Measurements from ENCODE around the gene DGKG.

DGKG gene

DNA sequence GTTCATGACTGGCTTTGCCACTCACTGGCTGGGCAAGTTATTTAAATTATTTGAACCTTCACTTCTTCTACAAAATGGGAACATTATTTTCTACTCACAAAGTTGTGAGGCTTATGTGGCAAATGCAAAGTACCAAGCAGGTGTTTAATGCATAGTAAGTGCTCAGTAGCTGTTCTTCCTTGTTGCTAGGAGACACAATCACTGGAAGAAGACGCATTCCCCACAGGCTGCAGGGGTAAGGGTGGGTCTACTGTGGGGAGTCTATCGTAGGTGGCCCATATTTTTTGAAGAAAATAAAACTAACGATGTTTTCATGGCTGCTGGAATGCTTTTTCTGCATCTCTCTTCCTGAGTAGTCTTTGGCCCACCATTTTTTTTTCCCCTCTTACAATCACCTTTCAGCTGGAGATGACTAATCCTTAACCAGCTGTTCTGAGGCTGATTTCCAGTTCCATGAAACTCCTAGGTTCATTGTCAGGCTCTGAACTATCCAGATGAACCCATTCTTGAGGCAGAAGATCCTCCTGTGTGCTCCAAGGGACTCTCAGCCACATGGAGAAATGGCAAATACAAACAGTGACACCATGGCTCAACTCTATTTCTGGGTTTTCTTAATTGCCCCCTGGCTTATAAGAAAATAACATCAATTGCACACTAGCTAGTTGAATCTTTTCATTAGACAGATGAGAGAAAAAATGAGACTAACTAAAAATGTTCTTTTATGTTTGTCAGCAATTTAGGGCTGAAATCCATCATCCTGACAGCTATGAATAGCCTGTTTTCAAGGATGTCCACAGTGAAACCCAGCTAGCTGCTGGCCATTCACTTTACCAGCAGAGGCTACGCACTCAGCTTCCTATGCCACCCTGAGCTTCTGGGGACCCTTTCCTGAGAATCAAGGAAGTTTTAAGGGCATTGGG lies 144.9 kb downstream of the DGKG start:
- peak overlapping the region; percentile 54 for H3K27ac Mint-ChIP-seq
- no peaks in the 10 kb centered on the region for H3K9me3 Mint-ChIP-seq
- H3K4me3 Mint-ChIP-seq: no peak overlapping the region
- peaks cover 27% of the 10 kb centered on the region for H3K27me3 Mint-ChIP-seq
- peaks cover 17% of the 10 kb centered on the region for H3K4me1 Mint-ChIP-seq (ENCODE audit: low read depth)
- no peak for DNase-seq
- H3K36me3 Mint-ChIP-seq (ENCODE audit: low read depth): no peaks in the 10 kb centered on the region

DNA sequence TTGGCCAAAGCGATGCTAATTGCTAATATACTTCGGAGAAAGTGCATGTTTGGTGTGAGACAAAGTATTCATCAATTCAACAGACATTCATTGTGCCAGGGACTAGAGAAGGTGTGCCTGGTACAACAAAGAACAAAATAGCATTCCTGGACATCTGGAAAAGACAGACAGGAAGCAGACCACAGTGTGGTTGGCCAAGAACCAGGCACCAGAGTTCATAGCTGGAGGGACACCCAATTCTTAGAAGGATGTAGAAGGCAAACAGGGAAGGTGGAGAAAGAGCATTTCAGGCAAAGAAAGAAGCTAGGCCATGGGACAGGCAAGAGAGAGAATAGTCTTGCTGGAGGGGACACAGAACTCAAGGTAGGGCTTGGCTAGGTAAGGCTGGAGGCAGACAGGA lies 147.4 kb downstream of the DGKG start:
- Mint-ChIP-seq H3K27me3 (peaks cover 37% of the 10 kb centered on the region), H3K4me1 (ENCODE audit: low read depth) (peaks cover 21% of the 10 kb centered on the region), H3K9me3 (no peaks in the 10 kb centered on the region), H3K27ac (no peak overlapping the region), H3K36me3 (ENCODE audit: low read depth) (no peaks in the 10 kb centered on the region), H3K4me3 (no peak overlapping the region)
- DNase-seq: no peak

- no peaks in the 10 kb centered on the region for H3K36me3 Mint-ChIP-seq (ENCODE audit: low read depth)
- H3K4me1 Mint-ChIP-seq (ENCODE audit: low read depth): peaks cover 21% of the 10 kb centered on the region
- no peak for DNase-seq
- no peaks in the 10 kb centered on the region for H3K9me3 Mint-ChIP-seq
- peaks cover 34% of the 10 kb centered on the region for H3K27me3 Mint-ChIP-seq
- H3K27ac Mint-ChIP-seq: no peak overlapping the region
- no peak overlapping the region for H3K4me3 Mint-ChIP-seq
These were observed 148.1 kb downstream of the DGKG start for GRCh38 chr3:186213946-186214345.

DNA sequence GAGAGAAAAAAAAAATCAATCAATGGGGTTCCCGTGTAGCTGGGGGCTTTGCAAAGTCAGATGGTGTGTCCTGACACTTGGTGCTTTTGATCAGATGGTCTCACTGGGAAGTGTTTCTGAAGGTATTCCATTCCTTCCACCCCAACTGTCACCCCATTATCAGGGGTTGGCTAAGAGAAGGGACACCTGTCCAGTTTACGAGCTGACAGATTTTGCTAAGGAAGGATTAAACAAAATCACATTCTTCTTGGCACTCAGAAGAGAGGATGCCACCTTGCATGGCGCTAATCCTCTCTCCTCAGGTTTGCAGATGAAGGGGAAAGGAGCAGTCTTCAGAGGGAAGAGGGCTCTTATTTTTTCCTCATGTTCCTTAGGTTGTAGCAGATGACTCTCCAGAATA lies 149.4 kb downstream of the DGKG start:
- no peak overlapping the region for H3K4me3 Mint-ChIP-seq
- peaks cover 34% of the 10 kb centered on the region for H3K27me3 Mint-ChIP-seq
- DNase-seq: no peak
- H3K36me3 Mint-ChIP-seq (ENCODE audit: low read depth): no peaks in the 10 kb centered on the region
- no peaks in the 10 kb centered on the region for H3K9me3 Mint-ChIP-seq
- no peak overlapping the region for H3K27ac Mint-ChIP-seq
- H3K4me1 Mint-ChIP-seq (ENCODE audit: low read depth): peaks cover 16% of the 10 kb centered on the region

DNA sequence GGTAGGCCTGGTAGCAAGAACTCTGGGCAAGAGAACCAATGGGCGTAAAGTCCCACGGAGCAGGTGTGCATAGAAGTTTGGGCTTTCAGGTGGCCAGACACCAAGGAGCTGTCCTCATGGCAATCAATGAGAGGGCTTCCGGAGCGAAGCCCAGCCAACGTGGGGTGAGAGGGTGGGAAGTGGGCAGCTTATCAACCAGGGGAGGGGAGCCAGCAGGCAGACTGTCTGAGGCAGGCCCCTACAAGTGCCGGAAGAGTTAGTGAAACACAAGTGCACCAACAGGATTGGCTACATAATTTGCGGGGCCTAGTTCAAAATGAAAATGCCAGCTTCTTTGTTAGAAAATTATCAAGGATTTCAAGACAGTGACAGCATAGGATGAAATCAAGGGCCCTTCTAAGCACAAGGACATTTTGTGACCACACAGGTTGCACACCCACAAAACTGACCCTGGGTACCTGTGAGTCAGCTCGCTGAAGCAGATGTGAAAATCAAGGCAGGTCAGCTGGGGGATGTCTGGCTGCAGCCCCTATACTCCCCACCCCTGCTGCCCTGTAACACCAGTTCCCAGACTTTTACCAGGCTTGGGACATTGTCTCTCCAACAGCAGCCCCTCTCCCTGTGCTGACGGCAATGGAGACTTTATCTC lies 151.1 kb downstream of the DGKG start:
- Mint-ChIP-seq H3K4me1 (ENCODE audit: low read depth) (peaks cover 6% of the 10 kb centered on the region), H3K27ac (no peak overlapping the region), H3K36me3 (ENCODE audit: low read depth) (no peaks in the 10 kb centered on the region), H3K27me3 (peaks cover 26% of the 10 kb centered on the region), H3K9me3 (no peaks in the 10 kb centered on the region), H3K4me3 (no peak overlapping the region)
- DNase-seq: no peak

DNA sequence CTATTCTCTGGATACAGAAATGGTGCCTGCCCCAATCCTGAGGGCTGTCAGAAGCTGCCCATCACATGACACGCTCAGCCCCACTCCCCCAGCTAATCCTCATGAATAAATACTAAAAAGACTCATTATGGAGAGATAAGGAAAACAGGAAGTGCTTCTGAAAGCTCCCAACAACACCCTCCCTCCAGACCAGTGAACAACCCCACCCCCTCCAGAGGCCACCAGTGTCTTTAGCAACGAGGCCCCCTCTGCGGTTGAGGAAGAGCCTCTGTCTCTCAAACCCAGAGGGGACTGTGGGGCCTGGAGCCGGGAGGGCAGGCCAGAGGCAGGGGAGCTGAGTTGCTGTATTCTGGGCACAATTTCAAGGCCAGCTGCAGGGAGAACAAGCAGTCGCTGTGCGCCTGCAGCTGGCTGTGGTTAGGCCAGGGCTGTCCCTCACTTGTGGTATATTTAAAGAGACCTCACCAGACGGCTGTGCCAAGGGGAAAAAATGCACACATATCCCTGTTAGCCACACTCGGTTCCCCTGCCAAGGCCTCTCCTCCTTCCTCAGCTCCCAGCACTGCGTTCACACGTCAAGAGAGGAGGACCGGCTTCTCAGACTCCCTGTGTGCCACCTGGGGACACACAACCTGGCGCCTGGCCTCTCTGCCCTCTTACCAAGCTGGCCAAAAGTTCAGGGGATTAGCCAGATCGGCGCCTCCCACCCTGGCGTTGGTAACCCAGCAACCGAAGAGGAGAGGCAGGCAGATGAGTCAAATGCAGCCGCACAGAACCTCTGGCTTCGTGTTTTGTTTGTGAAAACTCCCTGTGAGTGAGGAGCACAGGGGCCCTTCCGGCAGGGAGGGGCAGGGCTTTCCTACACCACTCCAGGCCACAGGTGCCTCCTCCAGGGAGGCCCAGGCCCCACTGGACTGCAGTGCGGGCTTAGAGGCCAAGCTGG lies 152.0 kb downstream of the DGKG start:
- H3K27ac Mint-ChIP-seq: no peak overlapping the region
- peaks cover 23% of the 10 kb centered on the region for H3K27me3 Mint-ChIP-seq
- no peak for DNase-seq
- peaks cover 6% of the 10 kb centered on the region for H3K4me1 Mint-ChIP-seq (ENCODE audit: low read depth)
- H3K9me3 Mint-ChIP-seq: no peaks in the 10 kb centered on the region
- H3K36me3 Mint-ChIP-seq (ENCODE audit: low read depth): no peaks in the 10 kb centered on the region
- H3K4me3 Mint-ChIP-seq: no peak overlapping the region

- H3K27ac Mint-ChIP-seq: no peak overlapping the region
- H3K4me3 Mint-ChIP-seq: no peak overlapping the region
- no peaks in the 10 kb centered on the region for H3K9me3 Mint-ChIP-seq
- H3K36me3 Mint-ChIP-seq (ENCODE audit: low read depth): no peaks in the 10 kb centered on the region
- peaks cover 5% of the 10 kb centered on the region for H3K4me1 Mint-ChIP-seq (ENCODE audit: low read depth)
- H3K27me3 Mint-ChIP-seq: peaks cover 18% of the 10 kb centered on the region
- no peak for DNase-seq
These were observed 153.6 kb downstream of the DGKG start for GRCh38 chr3:186208296-186208989.

DNA sequence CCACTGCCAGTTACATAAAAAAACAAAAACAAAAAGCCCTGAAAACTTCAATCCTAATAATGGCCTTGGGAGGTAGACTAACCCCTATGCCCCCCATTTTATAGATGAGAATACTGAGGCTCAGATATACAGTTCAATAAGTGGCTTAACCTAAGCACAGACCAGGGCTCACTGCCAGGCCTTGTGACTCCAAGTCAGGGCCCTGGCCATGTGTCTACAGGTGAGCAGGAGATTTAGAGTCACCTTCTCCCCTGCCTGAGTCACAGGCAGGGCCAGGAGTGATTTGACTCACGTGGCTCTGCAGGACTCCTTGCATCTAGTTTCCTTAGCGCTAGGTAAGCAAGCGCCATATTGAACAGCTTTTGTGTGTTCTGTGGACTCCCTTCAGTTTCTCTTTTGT lies 154.5 kb downstream of the DGKG start:
- DNase-seq: no peak
- no peak overlapping the region for H3K4me3 Mint-ChIP-seq
- peaks cover 5% of the 10 kb centered on the region for H3K4me1 Mint-ChIP-seq (ENCODE audit: low read depth)
- H3K27me3 Mint-ChIP-seq: peaks cover 14% of the 10 kb centered on the region
- no peaks in the 10 kb centered on the region for H3K9me3 Mint-ChIP-seq
- H3K36me3 Mint-ChIP-seq (ENCODE audit: low read depth): no peaks in the 10 kb centered on the region
- H3K27ac Mint-ChIP-seq: no peak overlapping the region

DNA sequence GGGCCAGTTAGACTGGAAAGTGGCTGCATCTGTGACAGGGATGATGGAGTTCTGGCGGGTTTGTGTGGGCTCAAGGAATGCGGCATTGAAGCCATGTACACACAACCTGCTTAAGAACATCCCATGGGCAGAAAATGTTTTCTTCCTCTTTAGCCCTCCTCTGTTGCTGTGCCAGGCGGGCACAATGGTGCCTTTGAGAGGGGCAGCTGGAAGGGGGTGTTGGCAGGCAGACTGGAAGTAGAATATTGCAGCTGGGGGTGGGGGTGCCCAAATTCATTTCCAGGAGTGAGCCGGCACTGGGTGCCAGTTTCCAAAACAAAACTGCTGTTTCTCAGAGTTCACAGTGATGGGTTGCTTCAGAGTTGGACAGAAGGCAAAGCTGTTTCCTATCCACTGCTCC lies 161.3 kb downstream of the DGKG start:
- Mint-ChIP-seq H3K9me3 (no peaks in the 10 kb centered on the region), H3K36me3 (ENCODE audit: low read depth) (no peaks in the 10 kb centered on the region), H3K27ac (no peak overlapping the region), H3K4me1 (ENCODE audit: low read depth) (no peaks in the 10 kb centered on the region), H3K4me3 (no peak overlapping the region), H3K27me3 (peaks cover 11% of the 10 kb centered on the region)
- DNase-seq: no peak

- H3K27me3 Mint-ChIP-seq: peaks cover 25% of the 10 kb centered on the region
These were observed 163.6 kb downstream of the DGKG start for GRCh38 chr3:186198442-186198841.

GRCh38 chr3:186194451-186194811 lies 167.6 kb downstream of the DGKG start:
- peak overlapping the region; percentile 11 for H3K4me3 Mint-ChIP-seq
- no peak for DNase-seq
- H3K9me3 Mint-ChIP-seq: no peaks in the 10 kb centered on the region
- no peak overlapping the region for H3K27ac Mint-ChIP-seq
- H3K4me1 Mint-ChIP-seq (ENCODE audit: low read depth): peaks cover 7% of the 10 kb centered on the region
- no peaks in the 10 kb centered on the region for H3K36me3 Mint-ChIP-seq (ENCODE audit: low read depth)
- peaks cover 27% of the 10 kb centered on the region for H3K27me3 Mint-ChIP-seq

More at GRCh38 chr3:186198442-186198841, 163.6 kb downstream of the DGKG start:
- Mint-ChIP-seq H3K36me3 (ENCODE audit: low read depth) (no peaks in the 10 kb centered on the region), H3K27ac (no peak overlapping the region), H3K9me3 (no peaks in the 10 kb centered on the region), H3K4me3 (no peak overlapping the region), H3K4me1 (ENCODE audit: low read depth) (peaks cover 7% of the 10 kb centered on the region)
- DNase-seq: no peak

- Mint-ChIP-seq H3K36me3 (ENCODE audit: low read depth) (no peaks in the 10 kb centered on the region), H3K27ac (no peak overlapping the region), H3K9me3 (no peaks in the 10 kb centered on the region), H3K27me3 (peaks cover 27% of the 10 kb centered on the region), H3K4me1 (ENCODE audit: low read depth) (peaks cover 7% of the 10 kb centered on the region), H3K4me3 (peak overlapping the region; percentile 11)
- DNase-seq: peak; percentile 35
These were observed 168.2 kb downstream of the DGKG start for GRCh38 chr3:186193534-186194450.

DNA sequence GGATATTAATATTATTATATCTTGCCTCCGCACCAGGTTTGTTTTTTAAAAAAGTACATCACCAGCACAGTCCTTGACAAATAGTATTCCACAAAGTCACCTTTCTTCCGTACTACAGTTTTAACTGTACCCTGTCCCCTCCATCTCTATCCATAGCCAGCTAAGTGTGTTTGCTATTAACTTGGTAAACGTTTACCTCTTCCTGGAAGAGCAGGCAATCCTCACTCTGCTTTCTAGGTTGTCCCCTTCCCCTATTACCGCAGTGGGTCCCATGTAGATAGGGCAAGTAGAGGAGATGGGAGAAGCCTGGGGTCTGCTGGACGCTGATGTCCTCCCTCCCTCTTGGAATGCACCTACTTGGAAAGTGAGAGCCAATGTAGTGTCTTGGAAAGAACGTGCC lies 169.2 kb downstream of the DGKG start:
- peaks cover 7% of the 10 kb centered on the region for H3K4me1 Mint-ChIP-seq (ENCODE audit: low read depth)
- H3K27me3 Mint-ChIP-seq: peaks cover 27% of the 10 kb centered on the region
- H3K9me3 Mint-ChIP-seq: no peaks in the 10 kb centered on the region
- no peak for DNase-seq
- no peak overlapping the region for H3K4me3 Mint-ChIP-seq
- H3K36me3 Mint-ChIP-seq (ENCODE audit: low read depth): no peaks in the 10 kb centered on the region
- no peak overlapping the region for H3K27ac Mint-ChIP-seq
